KMS-11 (cell line): ENCODE data around the gene UBE2G2.

Experiments used
- H2AFZ ChIP-seq: fragments of 200-600 bp; sonication (generic); 2 replicates; pipeline ENCODE4 v1.6.1; 2016; ENCODE audit warnings: antibody characterized with exemption, mixed run types, low read depth
- H3K27ac ChIP-seq: fragments of 200-600 bp; sonication (generic); 2 replicates; pipeline ENCODE4 v1.6.1; 2016; ENCODE audit warnings: mild to moderate bottlenecking, mixed run types
- H3K27me3 ChIP-seq: fragments of 200-600 bp; sonication (generic); 2 replicates; pipeline ENCODE4 v1.6.1; 2017; ENCODE audit warnings: mild to moderate bottlenecking, low read depth, mixed run types, moderate library complexity; ENCODE audit not compliant: insufficient read depth
- H3K36me3 ChIP-seq: fragments of 200-600 bp; sonication (generic); 2 replicates; pipeline ENCODE4 v1.6.1; 2017; ENCODE audit warnings: mild to moderate bottlenecking, mixed run types; ENCODE audit not compliant: insufficient read depth
- H3K4me1 ChIP-seq: fragments of 200-600 bp; sonication (generic); 2 replicates; pipeline ENCODE4 v1.6.1; 2016; ENCODE audit warnings: mild to moderate bottlenecking, low read depth, mixed run types; ENCODE audit not compliant: poor library complexity, severe bottlenecking
- H3K4me2 ChIP-seq: fragments of 200-600 bp; sonication (generic); 2 replicates; pipeline ENCODE4 v1.7.0; 2016; ENCODE audit warnings: mild to moderate bottlenecking, mixed run types
- H3K4me3 ChIP-seq: fragments of 200-600 bp; sonication (generic); IDR thresholded peaks from 2 replicates; pipeline ENCODE4 v1.6.1; 2017; ENCODE audit warnings: low read depth, low read length, mixed read lengths; ENCODE audit not compliant: insufficient read depth
- H3K79me2 ChIP-seq: fragments of 200-600 bp; sonication (generic); 2 replicates; pipeline ENCODE4 v1.6.1; 2016; ENCODE audit warnings: low read depth, mixed run types; ENCODE audit not compliant: insufficient read depth
- H3K9ac ChIP-seq: fragments of 200-600 bp; sonication (generic); 2 replicates; pipeline ENCODE4 v1.6.1; 2016; ENCODE audit warnings: mild to moderate bottlenecking, mixed run types
- H4K20me1 ChIP-seq: fragments of 200-600 bp; sonication (generic); 2 replicates; pipeline ENCODE4 v1.6.1; 2016; ENCODE audit warnings: mild to moderate bottlenecking, mixed run types; ENCODE audit not compliant: insufficient read depth
- TF ChIP-seq, protein P1 (sequence below): fragments of 200-600 bp; sonication (generic); conservative IDR thresholded peaks from 2 replicates; pipeline ENCODE4 v1.6.1; 2017; ENCODE audit warnings: low read depth, mild to moderate bottlenecking, antibody characterized with exemption, low read length, moderate library complexity, mixed read lengths

UBE2G2 gene

DNA sequence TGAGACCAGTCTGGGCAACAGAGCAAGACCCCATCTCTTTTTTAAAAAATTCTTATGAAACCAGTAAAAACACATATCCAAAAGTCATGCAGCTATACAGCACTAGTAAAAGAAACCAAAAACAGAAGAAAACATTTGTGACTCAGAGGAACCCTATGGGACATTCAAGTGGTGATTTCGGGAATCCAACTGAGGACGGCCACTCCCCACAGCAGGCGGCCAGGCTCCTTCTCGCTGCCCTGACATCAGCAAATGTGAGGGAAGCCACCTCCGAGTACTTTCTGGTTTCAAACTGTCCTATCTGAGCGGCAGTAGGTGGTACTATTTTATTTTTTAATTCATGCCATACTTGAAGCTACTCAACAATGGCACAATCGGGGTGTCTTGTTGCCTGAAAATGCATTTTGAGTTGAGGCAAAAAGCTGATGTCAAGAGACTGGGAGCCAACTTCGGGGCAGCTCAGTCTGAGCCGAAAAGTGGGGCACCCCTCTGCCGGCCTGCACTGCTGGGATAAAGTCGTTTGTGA, 12.9 kb upstream of the UBE2G2 start:
- Histone ChIP-seq H3K4me3 (no peak overlapping the region), H3K27me3 (no peaks in the 10 kb centered on the region), H3K36me3 (no peaks in the 10 kb centered on the region), H4K20me1 (peaks cover 9% of the 10 kb centered on the region; the same call in 1 of the 2 replicates), H3K9ac (no peak overlapping the region), H3K27ac (no peak overlapping the region), H3K4me2 (no peak overlapping the region), H3K79me2 (peaks cover 62% of the 10 kb centered on the region), H2AFZ (no peak overlapping the region), H3K4me1 (no peaks in the 10 kb centered on the region)
- TF ChIP-seq, protein P1, sequence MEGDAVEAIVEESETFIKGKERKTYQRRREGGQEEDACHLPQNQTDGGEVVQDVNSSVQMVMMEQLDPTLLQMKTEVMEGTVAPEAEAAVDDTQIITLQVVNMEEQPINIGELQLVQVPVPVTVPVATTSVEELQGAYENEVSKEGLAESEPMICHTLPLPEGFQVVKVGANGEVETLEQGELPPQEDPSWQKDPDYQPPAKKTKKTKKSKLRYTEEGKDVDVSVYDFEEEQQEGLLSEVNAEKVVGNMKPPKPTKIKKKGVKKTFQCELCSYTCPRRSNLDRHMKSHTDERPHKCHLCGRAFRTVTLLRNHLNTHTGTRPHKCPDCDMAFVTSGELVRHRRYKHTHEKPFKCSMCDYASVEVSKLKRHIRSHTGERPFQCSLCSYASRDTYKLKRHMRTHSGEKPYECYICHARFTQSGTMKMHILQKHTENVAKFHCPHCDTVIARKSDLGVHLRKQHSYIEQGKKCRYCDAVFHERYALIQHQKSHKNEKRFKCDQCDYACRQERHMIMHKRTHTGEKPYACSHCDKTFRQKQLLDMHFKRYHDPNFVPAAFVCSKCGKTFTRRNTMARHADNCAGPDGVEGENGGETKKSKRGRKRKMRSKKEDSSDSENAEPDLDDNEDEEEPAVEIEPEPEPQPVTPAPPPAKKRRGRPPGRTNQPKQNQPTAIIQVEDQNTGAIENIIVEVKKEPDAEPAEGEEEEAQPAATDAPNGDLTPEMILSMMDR: no peak

DNA sequence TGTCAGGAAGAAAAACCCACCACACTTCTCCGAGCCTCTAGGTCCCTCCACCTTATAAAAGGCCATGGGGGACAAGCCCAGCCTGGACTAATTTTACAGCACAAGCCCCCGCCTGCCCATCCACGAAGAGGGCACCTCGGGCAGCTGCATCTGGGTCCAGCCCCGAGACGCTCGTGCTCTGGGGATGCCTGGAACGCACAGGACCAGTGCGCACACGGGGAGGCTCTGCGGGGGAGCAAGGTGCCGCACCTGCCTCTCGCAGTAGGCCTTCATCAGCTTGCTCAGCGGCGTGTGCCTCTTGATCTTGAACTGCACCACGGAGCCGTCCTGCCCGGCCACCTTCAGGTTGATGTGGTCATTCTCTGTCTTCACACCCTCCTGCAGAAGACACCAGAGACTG, 12.1 kb upstream of the UBE2G2 start:
- Histone ChIP-seq H3K4me3 (no peak overlapping the region), H3K27ac (no peak overlapping the region), H3K9ac (no peak overlapping the region), H3K4me2 (no peak overlapping the region), H3K36me3 (0 out of 2 replicates have a peak, but pooled peaks cover under 1% of the 10 kb centered on the region), H3K27me3 (no peaks in the 10 kb centered on the region), H2AFZ (no peak overlapping the region), H3K79me2 (peaks cover 62% of the 10 kb centered on the region), H3K4me1 (no peaks in the 10 kb centered on the region), H4K20me1 (peaks cover 9% of the 10 kb centered on the region; the same call in 1 of the 2 replicates)
- TF ChIP-seq, protein P1: no peak

DNA sequence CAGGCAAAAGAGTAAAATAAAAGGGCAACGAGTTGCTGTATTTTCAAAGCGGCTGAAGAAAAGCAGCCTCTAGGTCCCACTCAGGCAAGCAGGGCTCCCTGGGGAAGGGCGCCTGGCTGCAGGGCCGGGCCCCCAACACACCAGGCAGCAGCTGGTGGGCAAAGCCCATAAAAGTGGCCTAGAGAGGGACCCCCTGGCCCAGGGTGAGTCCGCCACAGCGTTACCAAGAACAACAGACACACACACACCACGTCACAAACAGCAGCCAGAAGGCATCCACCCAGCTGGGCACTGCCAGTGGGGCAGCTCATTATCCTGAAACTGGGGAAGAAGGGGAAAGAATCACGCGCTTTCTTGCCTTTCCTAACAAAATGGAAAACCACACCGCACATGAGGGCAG, 11.5 kb upstream of the UBE2G2 start:
- Histone ChIP-seq H3K79me2 (peaks cover 62% of the 10 kb centered on the region), H3K27me3 (no peaks in the 10 kb centered on the region), H3K4me1 (no peaks in the 10 kb centered on the region), H3K4me3 (no peak overlapping the region), H3K27ac (no peak overlapping the region), H4K20me1 (peaks cover 9% of the 10 kb centered on the region; the same call in 1 of the 2 replicates), H3K4me2 (no peak overlapping the region), H3K9ac (no peak overlapping the region), H3K36me3 (0 out of 2 replicates have a peak, but pooled peaks cover 5% of the 10 kb centered on the region), H2AFZ (no peak overlapping the region)
- TF ChIP-seq, protein P1: no peak

DNA sequence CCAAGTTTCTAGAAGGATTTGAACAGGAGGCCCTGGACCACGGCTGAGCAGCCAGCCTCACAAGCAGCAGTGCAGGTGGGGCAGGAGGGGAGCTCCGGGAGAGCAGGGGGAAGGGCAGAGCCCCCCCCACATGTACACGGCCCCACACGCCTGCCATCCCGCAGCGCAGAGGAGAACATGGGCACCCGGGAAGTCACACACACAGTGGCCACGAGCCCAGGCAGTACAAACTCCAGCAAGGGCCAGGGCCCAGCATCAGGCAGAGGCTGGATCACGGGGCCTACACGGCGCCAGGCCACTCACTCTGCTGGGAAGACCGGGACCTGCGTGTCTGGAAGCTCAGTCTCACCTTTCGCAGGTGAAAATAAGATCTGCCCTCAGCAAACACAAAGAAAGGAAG, 11.0 kb upstream of the UBE2G2 start:
- no peaks in the 10 kb centered on the region for H3K27me3 ChIP-seq
- peaks cover 9% of the 10 kb centered on the region; the same call in 1 of the 2 replicates for H4K20me1 ChIP-seq
- no peaks in the 10 kb centered on the region for H3K4me1 ChIP-seq
- H3K4me3 ChIP-seq: no peak overlapping the region
- TF ChIP-seq, protein P1: no peak
- H3K9ac ChIP-seq: no peak overlapping the region
- no peak overlapping the region for H2AFZ ChIP-seq
- H3K79me2 ChIP-seq: peaks cover 62% of the 10 kb centered on the region
- H3K27ac ChIP-seq: no peak overlapping the region
- H3K36me3 ChIP-seq: 0 out of 2 replicates have a peak, but pooled peaks cover 5% of the 10 kb centered on the region
- H3K4me2 ChIP-seq: no peak overlapping the region
